ENCODE data around the gene DTWD2.

- TF ChIP-seq CTCF (IDR thresholded peaks at IDR 0.05) (no peak), POLR2A (IDR thresholded peaks at IDR 0.05) (no peak), POLR2AphosphoS5 (IDR thresholded peaks at IDR 0.05) (no peak)
Measured at GRCh38 chr5:118996098-118996497, 7.8 kb upstream of the DTWD2 start.
